ENCODE results near the gene RAB13.

The RAB13 gene

DNA sequence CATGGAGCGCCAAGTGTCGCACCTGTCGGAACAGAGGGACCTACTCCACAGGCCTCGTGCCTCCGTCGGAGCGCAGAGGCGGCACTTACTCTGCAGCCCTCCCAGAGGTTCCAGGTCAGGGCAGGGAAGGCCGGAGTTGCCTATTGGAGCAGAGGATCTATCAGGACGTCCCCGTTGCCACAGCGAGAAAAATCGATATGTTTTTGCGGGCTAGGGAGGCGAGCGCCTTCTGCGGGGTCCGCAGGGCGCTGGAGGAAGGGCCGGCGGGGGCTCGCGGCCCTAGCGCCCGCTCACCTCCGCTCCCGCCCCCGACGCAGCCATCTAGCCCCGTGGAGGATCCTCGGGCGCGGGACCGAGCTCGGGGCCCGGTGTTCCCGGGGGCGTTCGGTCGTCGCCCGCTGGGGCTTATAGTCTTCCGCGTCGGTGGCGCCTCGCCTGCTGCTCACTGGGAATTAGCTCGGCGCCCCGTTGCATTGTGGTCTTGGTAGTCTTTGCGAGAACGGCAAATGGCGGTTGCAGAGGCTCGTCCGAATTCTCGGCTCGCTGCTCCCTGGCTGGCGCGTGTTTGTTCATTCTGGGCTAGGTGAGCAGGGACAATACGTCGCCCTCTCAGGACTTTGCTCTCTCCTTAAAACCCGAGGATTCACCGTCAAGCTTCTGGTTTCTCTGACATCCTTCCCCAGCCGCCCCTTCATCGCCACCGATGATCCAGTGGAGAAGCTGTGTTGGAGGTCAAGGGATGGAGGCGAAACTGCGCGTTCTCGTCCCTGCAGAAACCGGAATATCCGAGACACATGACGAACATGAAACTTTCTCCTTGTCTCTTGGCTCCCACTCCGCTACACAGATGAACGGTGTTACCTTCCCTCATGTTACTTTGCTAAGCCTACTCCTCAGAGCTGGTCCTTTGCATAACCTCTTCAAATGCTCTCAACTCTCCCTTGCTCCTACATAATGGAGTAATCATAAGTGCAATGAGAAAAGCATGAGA lies 8.6 kb downstream of the RAB13 start, which contains the start of gene JTB:
Gene JTB (minus strand): TSS at position 425 of the 991 bp plus-strand sequence. CDS start 422 bp downstream, at position 3.
- no peak for FAIRE-seq

DNA sequence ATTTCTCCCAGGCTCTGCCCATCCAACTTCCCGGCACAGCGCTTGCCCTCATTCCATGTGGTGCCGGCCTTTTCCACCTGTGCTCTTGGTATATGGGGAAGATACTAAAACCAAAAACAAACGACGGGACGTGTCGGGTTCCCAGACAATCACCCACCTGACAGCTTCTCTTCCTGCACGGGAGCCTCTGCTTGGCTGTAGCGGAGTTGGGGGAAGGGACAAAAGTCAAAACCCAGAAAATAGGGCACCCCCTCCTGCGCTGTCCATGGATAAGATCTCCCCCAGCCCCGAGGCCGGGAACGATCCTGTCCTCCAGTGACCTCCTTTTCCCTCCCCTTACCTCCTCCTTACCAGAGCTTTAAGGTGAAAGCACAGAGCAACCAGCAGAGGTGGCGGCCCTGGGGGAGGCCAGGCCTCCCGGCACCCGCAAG lies 9.3 kb downstream of the RAB13 start:
- no peak for FAIRE-seq

DNA sequence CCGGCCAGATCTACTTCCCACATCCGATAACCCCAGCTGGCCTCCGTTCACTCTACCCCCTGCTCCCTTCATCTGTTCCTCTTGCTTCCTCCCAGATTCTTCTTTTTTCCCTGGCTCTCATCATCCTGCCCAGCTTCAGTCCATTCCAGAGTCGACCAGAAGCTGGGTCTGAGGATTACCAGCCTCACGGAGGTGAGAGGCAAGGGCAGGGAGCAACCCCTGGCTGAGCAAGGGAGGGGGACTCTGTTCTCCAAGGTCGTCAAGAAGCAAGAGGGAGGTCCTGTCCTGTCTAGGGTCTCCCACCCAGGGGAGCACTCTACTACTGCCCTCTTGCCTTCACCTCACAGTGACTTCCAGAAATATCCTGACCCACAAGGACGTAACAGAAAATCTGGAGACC lies 12.6 kb downstream of the RAB13 start:
- no peak for FAIRE-seq

DNA sequence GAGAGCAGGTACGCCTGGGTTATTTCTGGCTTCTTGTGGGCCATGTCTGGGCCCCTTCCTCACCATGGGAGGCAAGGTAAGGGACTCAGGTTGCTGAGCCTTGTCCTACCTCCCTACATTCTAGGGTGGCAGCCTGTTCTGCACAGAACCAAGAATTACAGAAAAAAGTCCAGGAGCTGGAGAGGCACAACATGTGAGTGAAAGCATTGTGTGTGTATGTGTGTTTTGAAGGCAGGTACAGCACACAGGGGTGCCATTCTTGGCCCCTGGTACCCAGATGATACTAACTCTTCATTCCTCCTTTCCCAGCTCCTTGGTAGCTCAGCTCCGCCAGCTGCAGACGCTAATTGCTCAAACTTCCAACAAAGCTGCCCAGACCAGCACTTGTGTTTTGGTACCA lies 13.1 kb downstream of the RAB13 start:
- no peak for FAIRE-seq

DNA sequence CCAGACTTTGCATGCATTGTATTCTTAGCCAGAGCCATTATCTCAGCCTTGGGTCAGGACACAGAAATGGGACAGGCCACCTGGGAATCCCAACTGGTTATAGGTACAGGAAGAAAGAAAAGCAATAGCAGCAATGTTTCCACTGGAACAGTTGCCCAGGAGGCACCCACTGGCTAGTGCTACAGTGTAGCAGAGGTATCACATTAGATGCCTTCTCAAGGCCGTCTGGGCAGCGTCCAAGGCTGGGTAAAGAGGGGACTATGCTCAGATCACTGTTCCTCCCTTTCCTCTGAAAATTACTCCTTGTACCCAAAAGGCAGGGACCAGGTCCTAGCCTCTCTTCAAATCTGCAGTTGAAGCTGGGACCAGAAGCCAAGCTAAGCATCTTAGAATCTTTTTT lies 15.8 kb downstream of the RAB13 start:
- FAIRE-seq, result no peak

DNA sequence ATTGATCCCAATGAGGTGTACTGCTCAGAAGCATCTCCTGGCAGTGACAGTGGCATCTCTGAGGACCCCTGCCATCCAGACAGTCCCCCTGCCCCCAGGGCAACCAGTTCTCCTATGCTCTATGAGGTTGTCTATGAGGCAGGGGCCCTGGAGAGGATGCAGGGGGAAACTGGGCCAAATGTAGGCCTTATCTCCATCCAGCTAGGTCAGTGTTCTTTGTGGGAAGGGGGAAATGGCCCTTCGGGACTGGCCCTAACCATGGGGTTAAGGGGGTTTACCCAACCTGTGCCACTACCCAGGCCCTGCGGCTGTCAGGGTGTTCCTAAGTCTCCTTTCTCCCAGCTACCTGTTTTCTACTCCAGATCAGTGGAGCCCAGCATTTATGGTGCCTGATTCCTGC lies 17.2 kb downstream of the RAB13 start:
- no peak for FAIRE-seq

DNA sequence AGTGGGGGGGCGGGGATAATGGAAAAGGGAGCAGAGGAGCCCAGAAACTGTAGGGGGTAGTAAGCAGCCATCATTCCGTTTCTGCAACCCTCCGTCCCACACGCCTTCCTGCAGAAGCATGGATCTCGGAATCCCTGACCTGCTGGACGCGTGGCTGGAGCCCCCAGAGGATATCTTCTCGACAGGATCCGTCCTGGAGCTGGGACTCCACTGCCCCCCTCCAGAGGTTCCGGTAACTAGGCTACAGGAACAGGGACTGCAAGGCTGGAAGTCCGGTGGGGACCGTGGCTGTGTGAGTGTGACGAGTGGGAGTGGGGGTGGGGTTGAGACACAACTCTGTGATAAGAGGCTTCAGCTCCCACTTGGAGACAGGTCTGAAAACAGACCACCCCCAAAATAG lies 17.7 kb downstream of the RAB13 start:
- no peak for FAIRE-seq

DNA sequence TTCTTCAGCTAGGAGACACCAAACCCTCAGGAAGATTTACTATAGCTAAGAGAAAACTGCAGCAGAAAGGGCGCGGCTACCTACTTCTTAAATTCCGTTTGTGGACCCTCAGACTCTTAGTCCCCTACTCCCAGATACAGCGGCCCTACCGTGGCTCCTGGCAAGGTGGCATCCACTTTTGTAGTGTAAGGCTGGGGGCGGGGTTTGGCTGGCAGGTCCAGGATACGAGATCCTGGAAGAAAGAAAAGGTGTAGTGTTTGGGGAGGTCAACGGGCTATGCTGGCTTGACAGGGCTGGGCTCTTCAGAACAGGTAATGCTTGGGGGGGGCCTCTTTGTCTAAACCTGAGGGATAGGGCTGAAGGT lies 18.2 kb downstream of the RAB13 start:
- no peak for FAIRE-seq

DNA sequence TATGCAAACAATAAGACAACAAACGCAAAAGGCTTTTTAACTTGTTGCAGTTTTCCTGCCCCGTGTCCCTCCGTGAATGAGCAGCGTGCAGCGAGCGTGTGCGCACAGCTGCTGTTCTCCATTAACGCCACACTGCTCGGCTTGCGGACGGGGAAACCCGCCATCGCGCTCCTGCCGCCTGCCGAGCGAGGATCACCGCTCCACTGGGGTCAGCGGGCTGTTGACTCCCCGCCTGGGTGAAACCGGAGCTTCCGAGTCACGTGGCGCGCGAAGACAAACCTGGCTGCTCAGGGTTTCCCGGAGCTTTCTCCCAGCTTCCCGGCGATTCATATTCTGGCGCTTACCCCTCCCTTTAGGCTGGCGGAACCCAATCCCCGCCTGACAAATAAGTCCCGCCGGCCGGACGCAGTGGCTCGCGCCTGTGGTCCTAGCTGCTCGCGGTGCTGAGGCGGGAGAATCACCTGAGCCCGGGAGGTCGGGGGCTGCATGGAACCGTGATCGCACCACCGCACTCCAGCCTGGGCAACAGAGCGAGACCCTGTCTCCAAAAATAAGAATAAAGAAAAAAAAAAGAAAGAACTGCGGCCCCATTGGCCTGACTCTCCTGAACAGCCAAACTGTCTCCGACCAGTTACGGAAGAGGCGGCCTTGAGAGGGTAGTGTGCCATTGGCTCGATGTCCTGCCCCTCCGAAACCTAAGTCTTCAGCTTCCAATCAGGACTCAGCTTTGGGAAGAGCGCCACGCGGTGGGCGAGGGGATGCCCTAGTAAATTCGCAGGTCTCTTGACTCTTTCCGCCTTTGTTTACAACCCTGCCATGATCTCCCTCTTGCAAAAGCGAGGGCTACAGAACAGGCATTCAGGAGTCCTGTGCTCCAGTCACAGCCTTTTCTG lies 18.8 kb downstream of the RAB13 start, which contains the start of gene CREB3L4:
Gene CREB3L4 (plus strand): TSS at position 796 of the 893 bp plus-strand sequence. CDS start 624 bp downstream, outside the sequence.
- FAIRE-seq, result no peak

DNA sequence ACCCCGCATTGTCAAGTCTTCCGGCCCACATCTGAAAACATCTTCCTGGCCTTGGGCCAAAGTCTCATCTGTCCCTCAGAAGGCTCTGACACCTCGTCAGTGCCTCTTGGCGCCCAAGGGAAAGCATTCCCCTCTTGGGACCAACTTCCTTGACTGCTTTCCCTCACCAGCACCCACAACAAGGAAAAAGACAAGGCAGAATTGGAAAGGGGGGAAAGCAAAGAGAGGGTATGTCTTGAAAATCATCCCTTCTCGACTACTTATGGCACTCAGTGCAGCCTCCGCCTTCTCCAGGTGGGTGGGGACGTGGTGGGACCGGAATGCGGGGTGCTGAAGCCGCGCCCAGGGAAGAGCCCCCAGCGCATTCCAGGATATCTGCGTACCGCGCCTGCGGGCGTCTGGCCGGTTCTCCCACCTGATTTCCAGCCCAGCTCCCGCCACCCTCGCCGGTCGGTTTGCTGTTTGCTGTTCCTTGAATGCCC lies 22.2 kb downstream of the RAB13 start:
- no peak for FAIRE-seq

DNA sequence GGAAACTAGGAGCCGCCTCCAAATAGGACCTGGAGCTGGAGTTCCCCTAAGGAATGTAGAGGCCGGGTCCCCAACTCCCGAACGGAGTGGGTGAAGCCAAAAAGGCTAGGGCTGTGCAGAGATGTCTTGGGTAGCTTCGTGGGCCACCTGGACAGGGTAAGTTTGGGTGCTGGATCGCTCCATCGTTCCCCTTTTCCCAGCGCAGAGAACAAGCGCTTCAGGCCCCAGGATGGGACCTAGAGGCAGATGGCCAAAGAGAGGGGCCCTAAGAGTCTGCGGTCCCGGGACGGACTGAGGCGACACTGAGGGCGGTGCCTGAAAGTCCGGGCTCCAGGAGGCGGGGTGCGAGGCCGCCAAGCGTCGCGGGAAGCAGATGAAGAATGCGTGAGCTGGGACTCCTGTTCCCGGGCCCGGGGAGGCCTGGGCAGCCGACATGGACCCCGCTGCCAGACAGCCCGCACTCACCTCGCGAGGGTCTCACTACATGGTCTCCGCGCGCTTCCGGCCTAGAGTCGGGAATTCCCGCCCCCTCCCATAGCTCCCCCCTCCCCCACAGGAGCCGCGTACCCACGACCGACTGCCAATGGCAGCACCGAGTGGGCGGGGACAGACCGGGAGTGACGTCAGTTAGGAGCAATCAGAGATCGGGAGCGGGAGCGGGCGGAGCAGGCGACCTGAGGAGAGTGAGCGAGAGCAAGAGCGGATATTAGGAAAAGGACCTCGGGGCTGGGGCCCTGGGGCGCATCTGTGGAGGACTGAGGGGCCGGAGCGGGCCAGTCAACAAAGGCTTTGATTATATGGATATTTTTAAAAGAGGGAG lies 22.9 kb downstream of the RAB13 start, which contains the start of gene SLC39A1:
Gene SLC39A1 (minus strand): TSS at position 508 of the 820 bp plus-strand sequence. CDS start 822 bp downstream, outside the sequence.
- no peak for FAIRE-seq

DNA sequence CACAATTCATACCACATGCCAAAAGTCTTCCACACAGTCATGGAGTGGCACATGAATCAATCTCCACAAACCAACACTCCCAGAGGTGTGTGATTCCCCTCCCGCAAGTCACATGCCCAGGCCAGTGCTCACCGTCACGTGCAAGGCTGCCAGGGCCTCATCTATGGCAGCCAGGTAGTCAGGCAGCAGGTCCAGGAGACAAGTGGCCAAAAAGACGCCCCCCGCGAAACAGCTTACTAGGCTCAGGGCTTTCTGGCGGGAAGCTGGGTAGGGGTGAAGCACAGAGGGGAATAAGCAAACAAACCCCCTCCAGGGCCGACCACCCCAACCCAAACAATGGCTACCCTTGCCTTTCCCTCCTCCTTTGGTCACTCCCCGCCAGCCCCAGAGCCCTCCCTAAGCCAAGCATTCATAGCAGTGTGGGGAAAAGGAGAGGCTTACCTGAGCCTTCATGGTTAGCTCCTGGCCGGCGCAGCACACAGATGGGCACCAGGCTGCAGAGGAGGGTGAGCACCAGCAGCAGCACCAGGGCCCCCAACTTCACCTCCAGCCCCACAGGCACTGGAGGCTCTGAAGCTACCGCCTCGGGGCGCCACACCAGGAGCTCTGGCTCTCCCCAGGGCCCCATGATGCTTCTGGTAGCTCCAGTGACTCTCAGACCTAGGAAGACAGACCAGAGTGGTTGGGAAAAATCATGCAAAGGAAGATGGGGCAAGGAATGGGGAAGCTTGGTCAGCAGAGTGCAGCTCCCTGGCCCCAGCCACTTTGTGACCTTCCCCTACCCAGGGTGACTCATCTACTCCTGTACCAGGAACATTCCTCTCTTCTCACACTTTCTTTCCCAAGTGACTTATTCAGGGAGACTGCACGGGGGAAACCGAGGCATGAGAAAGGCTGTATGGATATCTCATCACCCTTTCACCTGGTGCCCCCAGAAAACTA lies 23.8 kb downstream of the RAB13 start:
- FAIRE-seq, result no peak

DNA sequence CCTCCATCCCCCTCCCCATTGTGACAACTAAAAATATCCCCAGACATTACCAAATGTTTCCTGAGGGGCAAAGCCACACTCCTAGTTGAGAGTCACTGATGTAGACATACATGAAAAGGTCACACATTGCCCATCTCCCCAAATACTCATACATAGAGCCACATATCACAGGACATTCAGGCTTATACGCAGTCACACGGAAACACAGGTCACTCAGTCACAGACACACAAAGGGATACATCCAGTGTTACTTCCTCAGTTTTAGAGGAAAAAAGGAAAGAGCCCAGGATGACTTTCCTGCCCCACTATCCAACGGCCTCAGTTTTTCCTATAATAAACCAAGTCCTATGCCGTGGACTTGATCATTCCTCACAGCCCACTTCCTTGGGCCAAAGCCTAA lies 24.7 kb downstream of the RAB13 start:
- no peak for FAIRE-seq

DNA sequence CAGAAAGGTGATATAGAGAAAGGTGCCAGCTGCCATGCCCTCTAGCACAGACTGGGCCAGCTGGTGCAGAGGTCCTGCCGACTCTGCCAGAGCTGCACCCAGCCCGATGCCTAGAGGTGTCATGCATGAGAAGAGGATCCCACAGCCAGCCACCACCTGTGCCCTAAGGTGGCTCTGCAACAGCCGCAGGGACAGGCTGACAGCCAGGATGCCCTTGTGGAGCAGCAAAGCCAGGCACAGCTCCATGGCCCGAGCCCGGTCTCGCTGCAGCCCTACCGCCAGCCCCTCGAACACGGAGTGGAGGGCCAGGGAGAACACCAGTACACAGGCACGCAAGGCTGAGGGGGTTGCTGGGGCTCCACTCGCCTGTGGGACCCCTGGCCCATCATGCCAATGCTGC lies 25.9 kb downstream of the RAB13 start:
- FAIRE-seq, result no peak

DNA sequence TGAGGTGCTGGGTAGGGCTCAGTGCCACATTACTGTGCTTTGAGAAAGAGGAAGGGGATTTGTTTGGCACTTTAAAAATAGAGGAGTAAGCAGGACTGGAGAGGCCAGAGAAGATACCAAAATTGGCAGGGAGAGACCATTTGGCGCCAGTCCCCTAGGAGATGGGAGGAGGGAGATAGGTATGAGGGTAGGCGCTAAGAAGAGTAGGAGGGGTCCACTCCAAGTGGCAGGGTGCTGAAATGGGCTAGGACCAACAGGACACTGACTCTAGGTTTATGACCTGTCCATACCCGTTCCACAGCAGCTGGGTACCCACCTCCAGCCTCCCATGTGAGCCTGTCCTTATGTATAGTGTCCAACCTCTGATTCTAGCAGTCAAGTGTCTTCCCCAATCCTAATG lies 26.7 kb downstream of the RAB13 start:
- no peak for FAIRE-seq

DNA sequence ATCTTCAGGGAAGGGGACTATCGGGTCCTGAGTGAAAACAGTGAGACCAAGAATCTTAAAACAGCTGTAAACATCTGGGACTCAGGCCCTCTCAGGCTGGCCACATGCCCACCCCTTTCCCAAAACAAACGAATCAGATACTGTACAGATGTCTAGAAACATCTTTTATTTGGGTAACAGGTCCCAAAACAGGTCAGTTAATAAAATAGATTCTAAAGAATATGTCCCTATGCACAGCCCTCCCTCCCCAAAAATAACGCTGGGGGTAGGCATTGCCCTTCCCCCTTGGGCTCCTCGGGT lies 27.2 kb downstream of the RAB13 start:
- no peak for FAIRE-seq

DNA sequence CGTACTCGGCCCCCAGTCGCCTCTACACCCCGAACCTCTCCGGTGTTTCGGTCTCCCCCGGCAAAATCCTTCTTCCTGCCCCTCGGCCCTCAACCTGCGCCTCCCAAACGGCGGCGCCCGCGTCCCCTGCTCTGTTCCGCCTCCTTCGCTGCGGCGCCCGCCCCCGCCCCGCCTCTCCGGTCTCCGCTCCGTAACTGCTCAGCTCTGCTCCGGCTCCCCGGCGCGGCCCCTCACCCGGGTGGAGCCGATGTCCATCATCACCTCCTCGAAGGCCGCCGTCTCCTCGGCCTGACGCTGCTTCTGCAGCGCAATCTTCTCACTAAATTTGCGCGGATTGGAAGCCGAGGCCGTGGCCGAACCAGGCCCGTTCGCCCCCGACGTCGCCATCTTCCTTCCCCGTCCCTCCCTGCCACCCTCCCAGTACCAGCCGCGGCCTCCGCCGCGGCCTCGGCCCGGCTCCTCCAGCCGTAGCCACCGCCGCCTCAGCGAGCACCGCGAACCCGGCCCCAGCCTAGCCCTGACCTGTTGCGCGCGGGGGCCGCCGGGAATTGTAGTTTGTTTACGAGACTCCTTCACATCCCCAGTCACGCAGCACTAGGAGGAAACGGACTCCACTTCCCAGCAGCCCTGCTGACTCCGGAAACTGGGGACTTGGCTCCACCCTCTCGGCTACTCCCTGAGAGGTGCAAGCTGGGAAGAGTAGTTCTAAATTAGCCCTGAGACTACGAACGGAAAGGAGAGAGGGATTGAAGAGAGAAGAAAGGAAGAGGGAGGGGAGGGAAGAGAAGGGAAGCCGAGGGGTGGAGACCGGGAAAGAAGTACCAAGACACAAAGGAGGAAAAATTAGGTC lies 27.8 kb downstream of the RAB13 start, which contains the start of gene CRTC2:
Gene CRTC2 (minus strand): TSS at position 502 of the 850 bp plus-strand sequence. CDS start 115 bp downstream, at position 387.
- no peak for FAIRE-seq

DNA sequence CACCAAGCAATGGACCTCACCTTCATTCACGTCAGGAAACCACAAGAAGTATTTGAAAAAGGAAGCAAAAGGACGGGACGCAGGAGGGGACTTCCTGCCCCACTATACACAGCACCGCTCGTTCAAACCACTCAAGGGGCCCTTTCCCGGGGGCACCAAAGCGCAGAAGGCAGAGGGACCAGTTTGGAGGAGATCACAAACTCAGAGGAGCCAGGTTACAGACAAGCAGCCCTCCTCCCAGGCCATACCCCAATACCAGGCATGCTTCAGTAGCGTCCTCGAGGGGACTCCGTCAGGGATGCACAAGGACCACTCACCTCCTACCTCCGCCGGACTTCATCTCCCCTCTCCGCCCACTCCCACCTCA lies 28.4 kb downstream of the RAB13 start:
- no peak for FAIRE-seq

DNA sequence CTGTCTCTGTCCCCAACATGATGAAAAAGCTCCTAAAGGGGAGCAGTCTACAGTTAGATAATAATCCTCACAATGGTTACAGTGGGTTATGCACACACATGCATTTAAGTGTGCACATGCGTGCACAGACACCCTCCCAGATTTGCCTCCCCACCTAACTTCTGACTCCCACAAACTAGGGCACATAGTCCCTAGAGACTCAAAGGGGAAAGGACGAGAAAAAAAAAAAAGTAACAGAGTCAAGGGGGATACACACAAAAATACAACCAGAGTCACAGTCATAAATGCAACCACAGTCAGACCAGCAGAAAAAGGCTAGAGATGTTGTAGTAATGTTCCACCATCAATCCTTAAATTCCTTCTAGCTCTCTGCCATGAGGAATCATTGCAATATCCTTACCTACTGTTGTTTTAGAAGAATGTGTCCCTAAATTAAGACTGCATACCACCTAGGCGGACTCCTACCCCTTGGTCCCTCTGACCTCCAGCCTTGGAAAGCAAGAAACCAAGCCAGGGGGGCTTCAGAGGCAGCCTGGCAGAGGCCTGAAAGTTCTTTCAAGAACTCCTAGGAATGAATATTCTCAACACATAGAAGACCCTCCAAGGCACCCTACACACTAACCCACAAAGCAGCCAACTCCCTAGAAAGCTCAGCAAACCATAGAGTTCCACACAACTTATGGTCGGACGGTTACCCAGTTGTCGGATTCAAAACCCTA lies 29.0 kb downstream of the RAB13 start:
- no peak for FAIRE-seq
